T-helper 17 cell (primary cell): ENCODE results near the gene LDHB. TPM values are rescaled to one million over a fixed set of nuclear protein-coding genes. Genes with fewer than 3 reads are reported as not detected.
"Not testable (repeated sequence)": the region's sequence is repeated elsewhere in the genome, so short reads cannot be mapped to it uniquely, and the experiment has no call there.

Experiments
- ATAC-seq: fragments of 150-1000 bp; cut with Tn5 transposase; 2 replicates; pipeline ENCODE4 v1.10.0; 2021; ENCODE audit warnings: mild to moderate bottlenecking, moderate library complexity
- DNase-seq, 3 donors: peaks; one replicate each; pipeline versions ENCODE4 v3.0.0 to v3.0.0-alpha.2; 2020 to 2021
- H3K9me3 ChIP-seq: one replicate; pipeline ENCODE4 v1.7.0; 2013; ENCODE audit warnings: low read length, mild to moderate bottlenecking; ENCODE audit not compliant: control insufficient read depth, poor library complexity, severe bottlenecking
- H3K27ac Mint-ChIP-seq: one replicate; pipeline ENCODE4 v1.8.0; 2022; ENCODE audit warnings: mild to moderate bottlenecking, moderate library complexity, mixed read lengths
- H3K27me3 Mint-ChIP-seq: one replicate; pipeline ENCODE4 v1.8.0; 2022; ENCODE audit warnings: mixed read lengths
- H3K36me3 Mint-ChIP-seq: one replicate; pipeline ENCODE4 v1.8.0; 2022; ENCODE audit warnings: low read depth, mixed read lengths
- H3K4me1 Mint-ChIP-seq: one replicate; pipeline ENCODE4 v1.8.0; 2022; ENCODE audit warnings: mild to moderate bottlenecking, mixed read lengths
- H3K4me3 Mint-ChIP-seq: one replicate; pipeline ENCODE4 v1.8.0; 2022; ENCODE audit warnings: mild to moderate bottlenecking, moderate library complexity, mixed read lengths
- total RNA-seq, 4 donors: library from RNA in 2 of 4; stranded (reverse) in 2 of 4; gene quantifications; one replicate each; pipeline ENCODE4 v1.2.3 and lab custom pipeline; 2022 to 2026

LDHB gene
- total RNA-seq, 2 donors from 2014 or later: 767 to 787 TPM

DNA sequence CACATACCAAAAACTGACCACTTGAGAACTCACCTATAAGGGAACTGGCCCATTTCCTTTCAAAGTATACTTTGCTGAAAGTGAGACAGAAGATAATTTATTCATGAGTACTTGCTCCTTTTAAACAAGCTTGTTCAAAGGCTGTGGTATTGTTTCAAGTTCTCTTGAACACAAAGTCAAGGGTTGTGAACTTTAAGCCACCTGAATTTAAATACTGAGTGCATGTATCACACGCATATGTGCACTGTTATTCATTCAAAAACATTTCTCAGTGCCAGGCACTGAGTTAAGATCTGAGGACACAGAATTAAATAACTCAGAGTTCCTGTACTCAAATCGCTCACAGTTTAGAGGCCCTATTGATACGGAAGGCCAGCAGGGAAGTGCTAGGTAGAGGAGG, 19.1 kb upstream of the LDHB start:
- H3K4me1 Mint-ChIP-seq: peaks cover 45% of the 10 kb centered on the region
- H3K36me3 Mint-ChIP-seq: no peaks in the 10 kb centered on the region
- no peaks in the 10 kb centered on the region for H3K9me3 ChIP-seq
- peak overlapping the region; percentile 93 for H3K27ac Mint-ChIP-seq
- peak overlapping the region; percentile 87 for H3K4me3 Mint-ChIP-seq
- H3K27me3 Mint-ChIP-seq: no peaks in the 10 kb centered on the region
- DNase-seq (no peak), ATAC-seq (peak; percentile 54)

DNA sequence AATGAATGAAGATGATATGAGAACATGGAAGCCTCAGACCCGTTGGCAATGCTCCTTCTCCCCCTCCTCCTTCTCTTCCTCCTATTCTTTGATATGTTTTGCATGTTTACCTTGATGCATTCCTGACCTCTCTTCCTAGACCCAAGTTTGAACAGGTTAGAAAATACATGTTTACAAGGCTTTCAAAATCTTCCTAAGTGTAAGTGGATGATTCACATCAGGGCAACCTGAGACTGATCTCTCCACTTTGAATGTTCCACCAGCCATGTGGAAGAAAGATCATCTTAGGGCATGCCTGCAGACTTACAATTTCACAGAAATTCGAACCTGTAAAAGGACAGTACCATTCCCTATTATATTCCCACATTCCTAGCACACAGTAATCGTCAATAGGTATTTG, 18.0 kb upstream of the LDHB start:
- Mint-ChIP-seq H3K36me3 (no peaks in the 10 kb centered on the region), H3K27me3 (no peaks in the 10 kb centered on the region), H3K4me3 (peak overlapping the region; percentile 87), H3K27ac (peak overlapping the region; percentile 93), H3K4me1 (peaks cover 45% of the 10 kb centered on the region)
- H3K9me3 ChIP-seq: no peaks in the 10 kb centered on the region
- ATAC-seq (no peak), DNase-seq (no peak)

DNA sequence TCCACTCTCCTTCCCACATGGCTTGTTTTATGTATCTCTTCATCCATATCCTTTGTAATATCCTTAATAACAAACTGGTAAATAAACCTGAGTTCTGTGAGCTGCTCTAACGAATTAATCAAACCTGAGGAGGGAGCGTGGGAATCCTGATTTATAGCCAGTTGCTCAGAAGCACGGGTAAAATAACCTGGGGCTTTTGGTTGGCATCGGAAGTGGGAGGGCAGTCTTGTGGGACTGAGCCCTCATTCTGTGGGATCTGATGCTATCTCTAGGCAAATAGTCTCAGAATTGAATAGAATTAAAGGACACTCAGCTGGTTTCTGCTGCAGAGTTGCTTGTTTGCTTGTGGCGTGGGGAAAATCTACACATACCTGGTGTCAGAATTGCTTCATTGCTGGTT, 17.5 kb upstream of the LDHB start:
- Mint-ChIP-seq H3K4me1 (peaks cover 48% of the 10 kb centered on the region), H3K4me3 (no peak overlapping the region)
- ATAC-seq: no peak

DNA sequence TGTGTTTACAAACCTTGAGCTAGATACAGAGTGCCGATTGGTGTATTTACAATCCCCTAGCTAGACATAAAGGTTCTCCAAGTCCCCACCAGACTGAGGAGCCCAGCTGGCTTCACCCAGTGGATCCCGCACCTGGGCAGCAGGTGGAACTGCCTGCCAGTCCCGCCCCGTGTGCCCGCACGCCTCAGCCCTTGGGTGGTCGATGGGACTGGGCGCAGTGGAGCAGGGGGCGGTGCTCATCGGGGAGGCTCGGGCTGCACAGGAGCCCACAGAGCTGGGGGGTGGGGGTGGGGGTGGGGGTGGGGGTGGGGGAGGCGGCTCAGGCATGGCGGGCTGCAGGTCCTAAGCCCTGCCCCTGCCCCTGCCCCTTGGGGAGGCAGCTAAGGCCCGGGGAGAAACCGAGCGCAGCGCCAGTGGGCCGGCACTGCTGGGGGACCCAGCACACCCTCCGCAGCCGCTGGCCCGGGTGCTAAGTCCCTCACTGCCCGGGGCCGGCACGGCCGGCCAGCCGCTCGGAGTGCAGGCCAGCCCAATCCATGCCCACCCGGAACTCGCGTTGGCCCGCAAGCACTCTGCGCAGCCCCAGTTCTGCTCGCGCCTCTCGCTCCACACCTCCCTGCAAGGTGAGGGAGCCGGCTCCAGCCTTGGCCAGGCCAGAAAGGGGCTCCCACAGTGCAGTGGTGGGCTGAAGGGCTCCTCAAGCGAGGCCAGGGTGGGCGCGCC, 16.3 kb upstream of the LDHB start:
- DNase-seq, H3K27ac Mint-ChIP-seq, H3K9me3 ChIP-seq, H3K36me3 Mint-ChIP-seq, H3K27me3 Mint-ChIP-seq, H3K4me3 Mint-ChIP-seq, ATAC-seq: not testable (repeated sequence)
- peaks cover 41% of the 10 kb centered on the region for H3K4me1 Mint-ChIP-seq

More for the DNA sequence above, 17.5 kb upstream of the LDHB start:
- no peaks in the 10 kb centered on the region for H3K9me3 ChIP-seq
- DNase-seq: no peak
- no peaks in the 10 kb centered on the region for H3K27me3 Mint-ChIP-seq
- peak overlapping the region; percentile 93 for H3K27ac Mint-ChIP-seq
- H3K36me3 Mint-ChIP-seq: no peaks in the 10 kb centered on the region

DNA sequence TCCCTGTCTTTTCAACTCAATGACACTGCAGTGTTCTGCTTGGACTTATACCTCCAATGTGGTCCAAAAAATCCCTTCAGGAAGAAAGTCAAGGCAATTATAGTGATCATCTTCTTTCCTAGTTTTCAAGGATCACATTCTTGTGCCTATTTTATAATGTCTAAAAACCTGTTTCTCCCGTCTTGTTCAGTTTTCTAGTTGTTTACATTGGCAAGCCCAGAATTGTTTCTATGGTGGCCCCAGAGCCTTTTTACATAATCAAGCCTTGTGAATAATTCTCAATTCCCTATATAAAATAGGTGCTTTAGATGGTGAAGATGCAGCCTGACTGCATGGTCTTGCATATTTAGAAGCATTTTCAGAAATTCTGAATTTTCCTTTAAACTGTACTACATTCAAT, 14.5 kb upstream of the LDHB start:
- no peak for DNase-seq
- H3K9me3 ChIP-seq: no peaks in the 10 kb centered on the region
- no peaks in the 10 kb centered on the region for H3K27me3 Mint-ChIP-seq
- H3K36me3 Mint-ChIP-seq: no peaks in the 10 kb centered on the region
- H3K4me3 Mint-ChIP-seq: no peak overlapping the region
- peaks cover 23% of the 10 kb centered on the region for H3K4me1 Mint-ChIP-seq
- ATAC-seq: no peak
- H3K27ac Mint-ChIP-seq: no peak overlapping the region

DNA sequence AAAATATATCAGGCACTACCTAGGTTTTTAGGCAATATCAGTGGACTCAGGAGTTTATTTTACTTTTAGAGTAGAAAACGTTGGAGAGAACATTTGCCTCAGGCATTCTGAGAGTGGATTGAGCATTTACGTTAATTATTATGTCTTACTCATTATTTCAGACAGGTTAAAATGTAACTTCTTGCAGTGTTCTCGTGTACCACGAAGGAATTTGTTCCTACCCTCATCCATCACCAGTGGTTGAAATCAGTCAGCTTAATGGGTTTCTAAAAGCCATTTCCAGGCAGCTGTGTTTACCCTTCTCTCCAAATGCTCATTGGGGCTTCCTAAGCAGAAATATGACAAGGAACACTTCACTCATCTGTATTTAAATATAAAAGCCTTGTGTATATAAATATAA, 9.1 kb upstream of the LDHB start:
- H3K9me3 ChIP-seq: no peaks in the 10 kb centered on the region
- DNase-seq (no peak), ATAC-seq (no peak)
- H3K27me3 Mint-ChIP-seq: no peaks in the 10 kb centered on the region
- H3K36me3 Mint-ChIP-seq: peaks cover 2% of the 10 kb centered on the region
- H3K27ac Mint-ChIP-seq: no peak overlapping the region
- H3K4me3 Mint-ChIP-seq: no peak overlapping the region
- H3K4me1 Mint-ChIP-seq: peaks cover 3% of the 10 kb centered on the region

DNA sequence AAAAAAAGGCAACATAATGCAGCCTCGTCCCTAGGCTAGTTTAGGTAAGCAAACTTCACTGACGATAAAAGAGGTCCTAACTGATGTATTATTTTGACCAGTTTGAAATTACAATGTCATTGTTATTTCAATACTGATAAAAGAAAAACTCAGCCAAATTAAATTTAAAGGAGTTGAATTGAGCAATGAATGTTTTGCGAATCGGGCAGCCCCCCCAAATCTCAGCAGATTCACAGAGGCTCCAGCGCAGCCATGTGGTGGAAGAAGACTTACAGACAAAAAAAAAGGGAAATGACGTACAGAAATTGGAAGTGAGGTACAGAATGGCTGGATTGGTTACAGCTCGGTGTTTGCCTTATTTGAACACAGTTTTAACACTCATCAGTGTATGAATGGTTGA, 8.2 kb upstream of the LDHB start:
- Mint-ChIP-seq H3K27me3 (no peaks in the 10 kb centered on the region), H3K36me3 (peaks cover 2% of the 10 kb centered on the region), H3K27ac (no peak overlapping the region), H3K4me3 (no peak overlapping the region), H3K4me1 (peaks cover 3% of the 10 kb centered on the region)
- H3K9me3 ChIP-seq: no peaks in the 10 kb centered on the region
- ATAC-seq: no peak
- no peak for DNase-seq

DNA sequence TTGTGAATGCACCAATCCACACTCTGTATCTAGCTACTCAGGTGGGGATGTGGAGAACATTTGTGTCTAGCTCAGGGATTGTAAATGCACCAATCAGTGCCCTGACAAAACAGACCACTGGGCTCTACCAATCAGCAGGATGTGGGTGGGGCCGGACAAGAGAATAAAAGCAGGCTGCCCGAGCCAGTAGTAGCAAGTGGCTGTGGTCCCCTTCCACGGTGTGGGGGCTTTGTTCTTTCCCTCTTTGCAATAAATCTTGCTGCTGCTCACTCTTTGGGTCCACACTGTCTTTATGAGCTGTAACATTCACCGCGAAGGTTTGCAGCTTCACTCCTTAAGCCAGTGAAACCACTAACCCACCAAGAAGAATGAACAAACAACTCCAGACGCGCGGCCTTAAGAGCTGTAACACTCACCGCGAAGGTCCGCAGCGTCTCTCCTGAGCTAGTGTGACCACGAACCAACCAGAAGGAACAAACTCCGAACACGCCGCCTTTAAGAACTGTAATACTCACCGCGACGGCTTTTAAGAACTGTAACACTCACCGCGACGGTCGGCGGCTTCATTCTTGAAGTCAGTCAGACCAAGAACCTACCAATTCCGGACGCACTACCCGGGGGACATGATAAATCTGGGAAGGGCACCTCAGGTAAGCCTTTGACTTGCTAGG, 4.6 kb upstream of the LDHB start:
- no peaks in the 10 kb centered on the region for H3K9me3 ChIP-seq
- no peak for ATAC-seq
- no peak overlapping the region for H3K4me3 Mint-ChIP-seq
- no peaks in the 10 kb centered on the region for H3K27me3 Mint-ChIP-seq
- H3K4me1 Mint-ChIP-seq: peaks cover 6% of the 10 kb centered on the region
- no peak overlapping the region for H3K27ac Mint-ChIP-seq
- DNase-seq: no peak
- peaks cover 4% of the 10 kb centered on the region for H3K36me3 Mint-ChIP-seq

DNA sequence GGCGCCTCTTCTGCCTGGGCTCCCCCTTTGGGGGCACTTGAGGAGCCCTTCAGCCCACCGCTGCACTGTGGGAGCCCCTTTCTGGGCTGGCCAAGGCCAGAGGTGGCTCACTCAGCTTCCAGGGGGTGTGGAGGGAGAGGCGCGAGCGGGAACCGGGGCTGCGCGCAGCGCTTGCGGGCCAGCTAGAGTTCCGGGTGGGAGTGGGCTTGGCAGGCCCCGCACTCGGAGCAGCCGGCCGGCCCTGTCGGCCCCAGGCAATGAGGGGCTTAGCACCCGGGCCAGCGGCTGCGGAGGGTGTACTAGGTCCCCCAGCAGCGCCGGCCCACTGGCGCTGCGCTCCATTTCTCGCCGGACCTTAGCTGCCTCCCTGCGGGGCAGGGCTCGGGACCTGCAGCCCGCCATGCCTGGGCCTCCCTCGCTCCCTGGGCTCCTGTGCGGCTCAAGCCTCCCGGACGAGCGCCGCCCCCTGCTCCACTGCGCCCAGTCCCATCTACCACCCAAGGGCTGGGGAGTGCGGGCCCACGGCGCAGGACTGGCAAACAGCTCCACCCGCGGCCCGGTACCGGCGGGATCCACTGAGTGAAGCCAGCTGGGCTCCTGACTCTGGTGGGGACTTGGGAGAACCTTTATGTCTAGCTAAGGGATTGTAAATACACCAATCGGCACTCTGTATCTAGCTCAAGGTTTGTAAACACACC, 3.9 kb upstream of the LDHB start:
- not testable (repeated sequence) for H3K27me3 Mint-ChIP-seq, DNase-seq, H3K27ac Mint-ChIP-seq, H3K4me3 Mint-ChIP-seq, H3K36me3 Mint-ChIP-seq, H3K4me1 Mint-ChIP-seq, H3K9me3 ChIP-seq, ATAC-seq

DNA sequence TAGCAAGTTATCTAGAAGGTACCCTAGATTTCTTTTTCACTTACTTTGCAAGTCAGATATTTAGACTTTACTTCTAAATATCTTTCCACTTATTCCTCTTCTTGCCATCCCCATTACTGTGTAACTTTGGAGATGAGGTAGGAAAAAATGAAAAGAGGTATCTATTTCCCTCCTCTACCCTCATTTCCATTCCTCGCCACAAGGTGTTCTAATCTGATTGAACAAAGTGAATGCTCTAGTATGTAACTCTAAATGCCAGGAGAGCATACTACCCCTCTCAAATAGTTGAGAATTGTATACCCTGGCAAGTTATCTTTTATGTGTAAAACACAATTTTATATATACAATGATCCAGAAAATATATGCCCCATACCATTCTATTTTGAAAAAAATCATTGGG, 1.7 kb upstream of the LDHB start:
- H3K36me3 Mint-ChIP-seq: peaks cover 4% of the 10 kb centered on the region
- DNase-seq (no peak), ATAC-seq (no peak)
- H3K4me1 Mint-ChIP-seq: peaks cover 27% of the 10 kb centered on the region
- H3K9me3 ChIP-seq: no peaks in the 10 kb centered on the region
- H3K27me3 Mint-ChIP-seq: no peaks in the 10 kb centered on the region
- peak overlapping the region; percentile 39 for H3K4me3 Mint-ChIP-seq
- peak overlapping the region; percentile 96 for H3K27ac Mint-ChIP-seq

DNA sequence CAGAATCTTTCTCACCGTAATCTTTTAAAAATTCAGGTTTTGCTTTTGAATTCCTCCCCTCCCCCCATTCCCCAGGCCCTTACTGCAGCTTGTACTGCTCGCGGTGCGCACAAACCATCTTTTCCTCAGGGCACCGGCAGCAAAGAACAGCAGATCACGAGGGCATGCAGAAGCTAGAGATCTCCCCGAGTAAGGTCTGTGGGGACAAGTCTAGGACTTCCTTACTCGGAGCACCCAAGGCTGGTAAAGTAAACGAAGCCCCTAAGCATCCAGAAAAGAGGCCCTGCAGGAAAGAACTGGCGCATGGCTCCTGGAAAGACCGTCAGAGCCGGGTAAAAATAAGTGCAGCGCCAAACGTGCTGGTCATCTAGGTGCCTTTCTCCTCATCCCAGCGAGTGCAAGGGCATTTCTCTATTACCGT, 727 bp downstream of the LDHB start:
- Mint-ChIP-seq H3K27ac (peak overlapping the region; percentile 96), H3K4me3 (peak overlapping the region; percentile 99), H3K4me1 (peaks cover 43% of the 10 kb centered on the region), H3K36me3 (peaks cover 7% of the 10 kb centered on the region), H3K27me3 (no peaks in the 10 kb centered on the region)
- H3K9me3 ChIP-seq: no peaks in the 10 kb centered on the region
- ATAC-seq (peak; percentile 31), DNase-seq (peak in 1 of 3 donors; percentile 13)

DNA sequence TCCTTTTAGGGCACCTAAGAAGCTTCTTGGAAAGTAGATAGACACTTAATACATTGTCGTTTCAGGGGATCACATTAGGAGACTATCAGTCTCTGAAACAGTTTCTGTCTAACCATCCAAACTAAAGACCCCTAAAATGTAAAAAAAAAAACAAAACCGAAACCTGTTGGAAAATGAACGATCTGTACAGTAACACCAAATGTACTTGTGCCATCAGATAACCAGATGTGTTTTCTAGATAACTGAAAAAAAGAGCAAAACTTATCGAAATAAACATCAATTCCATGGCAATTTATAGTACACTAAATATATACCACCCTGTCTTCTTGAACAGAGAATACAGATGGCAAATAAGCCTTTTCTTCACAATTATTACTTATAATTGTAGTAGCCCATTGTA, 2.1 kb downstream of the LDHB start:
- H3K27me3 Mint-ChIP-seq: no peaks in the 10 kb centered on the region
- peak overlapping the region; percentile 96 for H3K27ac Mint-ChIP-seq
- no peak for ATAC-seq
- DNase-seq: no peak
- no peaks in the 10 kb centered on the region for H3K9me3 ChIP-seq
- peak overlapping the region; percentile 99 for H3K4me3 Mint-ChIP-seq
- peaks cover 53% of the 10 kb centered on the region for H3K4me1 Mint-ChIP-seq
- H3K36me3 Mint-ChIP-seq: peaks cover 12% of the 10 kb centered on the region

DNA sequence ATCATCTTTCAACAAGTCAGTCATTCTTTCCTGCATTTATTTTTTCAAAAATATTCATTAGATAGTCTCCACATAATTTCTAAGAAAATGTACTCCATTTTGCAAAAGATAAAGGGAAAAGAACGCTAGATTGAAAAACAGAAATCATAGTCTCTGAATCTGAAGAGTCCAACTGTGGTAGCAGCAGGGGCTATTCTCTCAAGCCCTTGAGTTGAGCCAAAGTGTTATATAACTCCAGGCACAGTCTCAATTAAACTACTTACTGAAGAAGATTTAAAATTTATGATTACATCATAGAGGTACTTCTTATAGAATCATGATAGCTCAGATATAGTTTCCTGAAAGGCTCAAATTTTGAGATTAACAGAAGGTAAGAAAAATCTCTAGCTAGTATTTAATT, 5.8 kb downstream of the LDHB start:
- H3K9me3 ChIP-seq: no peaks in the 10 kb centered on the region
- DNase-seq: no peak
- H3K36me3 Mint-ChIP-seq: peaks cover 17% of the 10 kb centered on the region
- peak overlapping the region; percentile 15 for H3K4me3 Mint-ChIP-seq
- H3K27ac Mint-ChIP-seq: peak overlapping the region; percentile 41
- no peak for ATAC-seq
- no peaks in the 10 kb centered on the region for H3K27me3 Mint-ChIP-seq
- H3K4me1 Mint-ChIP-seq: peaks cover 70% of the 10 kb centered on the region
